ENCODE measurements around the gene CDH23.

- TF ChIP-seq ESRRG (CRISPR knock-in tag; IDR thresholded peaks at IDR 0.05) (no peak), PATZ1 (CRISPR knock-in tag; IDR thresholded peaks at IDR 0.05; ENCODE audit: borderline replicate concordance) (no peak), ZFP3 (CRISPR knock-in tag; IDR thresholded peaks at IDR 0.05) (no peak), TSHZ2 (CRISPR knock-in tag; IDR thresholded peaks at IDR 0.05) (no peak)
Observed at GRCh38 chr10:71720288-71720687, 323.6 kb downstream of the CDH23 start.
